HG02759 (cell line): ENCODE data around the gene TMEM240.
"Not testable (repeated sequence)": the region's sequence is repeated elsewhere in the genome, so short reads cannot be mapped to it uniquely, and the experiment has no call there.

Experiments used
- ATAC-seq: cut with Tn5 transposase; IDR thresholded peaks from one replicate; pipeline ENCODE4 v1.9.1; 2021; ENCODE audit warnings: mild to moderate bottlenecking, moderate library complexity; ENCODE audit not compliant: unreplicated experiment

TMEM240 gene

GRCh38 chr1:1541956-1542765 is 1.7 kb upstream of the TMEM240 start:
- no peak for ATAC-seq

GRCh38 chr1:1540818-1541628 is 599 bp upstream of the TMEM240 start:
- no peak for ATAC-seq

- no peak for ATAC-seq
These were observed 924 bp downstream of the TMEM240 start for GRCh38 chr1:1539310-1540089.

GRCh38 chr1:1538989-1539309 is 1.5 kb downstream of the TMEM240 start:
- ATAC-seq, result no peak

- no peak for ATAC-seq
These were observed 2.1 kb downstream of the TMEM240 start for GRCh38 chr1:1538334-1538733.

GRCh38 chr1:1537626-1538250 is 2.7 kb downstream of the TMEM240 start:
- ATAC-seq, result no peak

GRCh38 chr1:1536938-1537546 is 3.4 kb downstream of the TMEM240 start:
- no peak for ATAC-seq

- ATAC-seq, result no peak
These were observed 4.1 kb downstream of the TMEM240 start for GRCh38 chr1:1536019-1536937.

- no peak for ATAC-seq
These were observed 5.0 kb downstream of the TMEM240 start for GRCh38 chr1:1535201-1536018.

- ATAC-seq, result no peak
These were observed 5.8 kb downstream of the TMEM240 start for GRCh38 chr1:1534401-1535154.

- ATAC-seq, result not testable (repeated sequence)
These were observed 6.5 kb downstream of the TMEM240 start for GRCh38 chr1:1533894-1534291.

GRCh38 chr1:1533176-1533893 is 7.1 kb downstream of the TMEM240 start:
- not testable (repeated sequence) for ATAC-seq

GRCh38 chr1:1531947-1532346 is 8.5 kb downstream of the TMEM240 start:
- no peak for ATAC-seq

GRCh38 chr1:1529936-1530335 is 10.5 kb downstream of the TMEM240 start:
- ATAC-seq, result no peak

- no peak for ATAC-seq
These were observed 11.1 kb downstream of the TMEM240 start for GRCh38 chr1:1529321-1529720.

- no peak for ATAC-seq
These were observed 11.8 kb downstream of the TMEM240 start for GRCh38 chr1:1528301-1529267.
